HFFc6 (cell line): ENCODE measurements around the gene OR4E2. TPM values are rescaled to one million over a fixed set of nuclear protein-coding genes. Genes with fewer than 3 reads are reported as not detected.
A peak's percentile ranks its signal among the peaks of the same experiment; 100 is the strongest.

Source experiments
- DNase-seq: peaks from one replicate; pipeline ENCODE4 v3.0.0-alpha.2; 2018
- H3K27ac Mint-ChIP-seq: 2 replicates; pipeline ENCODE4 v1.8.0; 2020; ENCODE audit warnings: mild to moderate bottlenecking, mixed read lengths
- H3K27me3 Mint-ChIP-seq: 2 replicates; pipeline ENCODE4 v1.8.0; 2021; ENCODE audit warnings: mild to moderate bottlenecking, moderate library complexity, mixed read lengths; ENCODE audit not compliant: insufficient read depth
- H3K36me3 Mint-ChIP-seq: 2 replicates; pipeline ENCODE4 v1.8.0; 2021; ENCODE audit warnings: low read depth, mixed read lengths
- H3K4me1 Mint-ChIP-seq: 2 replicates; pipeline ENCODE4 v1.8.0; 2020; ENCODE audit warnings: low read depth, mixed read lengths
- H3K4me3 Mint-ChIP-seq: 2 replicates; pipeline ENCODE4 v1.8.0; 2020; ENCODE audit warnings: mild to moderate bottlenecking, moderate library complexity, mixed read lengths
- H3K9me3 Mint-ChIP-seq: 2 replicates; pipeline ENCODE4 v1.8.0; 2020; ENCODE audit warnings: mild to moderate bottlenecking, mixed read lengths
- total RNA-seq, 6 experiments: library from RNA; stranded (reverse); fragmentation: NEBNext Ultra II Directional; extraction: Animal tissue kit (Norgen Biotek cat#: 25700); gene quantifications; 2 replicates in 1 of 6; 3 replicates in 5 of 6; pipeline ENCODE4 v1.2.3, GENCODE V29; 2021
- TF ChIP-seq, protein P1 (sequence below): fragments of 200-600 bp; sonication (generic); IDR thresholded peaks from 2 replicates; pipeline ENCODE4 v1.5.0; 2021; ENCODE audit warnings: antibody characterized with exemption, mild to moderate bottlenecking

The OR4E2 gene
- total RNA-seq, 6 experiments from 2014 or later, result not detected

DNA sequence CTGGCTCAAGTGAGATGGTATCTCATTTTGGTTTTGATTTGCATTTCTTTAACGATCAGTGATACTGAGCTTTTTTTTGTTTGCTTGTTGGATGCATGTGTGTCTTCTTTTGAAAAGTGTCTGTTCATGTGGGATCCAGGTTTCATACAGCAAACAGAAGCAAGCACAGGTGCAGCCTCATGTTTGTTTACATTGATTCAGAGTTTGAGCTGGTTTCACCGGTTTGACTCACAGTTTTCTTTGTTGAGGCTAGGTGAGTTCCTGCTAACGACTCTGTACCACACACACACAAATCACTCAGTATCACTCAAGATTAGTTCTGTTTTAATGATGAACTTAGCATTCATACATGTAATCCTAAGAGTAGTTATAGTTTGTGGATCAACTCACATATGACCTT is 22.6 kb upstream of the OR4E2 start:
- no peak for DNase-seq
- H3K27ac Mint-ChIP-seq, result no peak overlapping the region
- peaks cover 6% of the 10 kb centered on the region for H3K9me3 Mint-ChIP-seq
- no peaks in the 10 kb centered on the region for H3K4me1 Mint-ChIP-seq
- no peak overlapping the region for H3K4me3 Mint-ChIP-seq
- H3K36me3 Mint-ChIP-seq, result no peaks in the 10 kb centered on the region
- peaks cover 3% of the 10 kb centered on the region; the same call in 1 of the 2 replicates for H3K27me3 Mint-ChIP-seq
- TF ChIP-seq, protein P1, sequence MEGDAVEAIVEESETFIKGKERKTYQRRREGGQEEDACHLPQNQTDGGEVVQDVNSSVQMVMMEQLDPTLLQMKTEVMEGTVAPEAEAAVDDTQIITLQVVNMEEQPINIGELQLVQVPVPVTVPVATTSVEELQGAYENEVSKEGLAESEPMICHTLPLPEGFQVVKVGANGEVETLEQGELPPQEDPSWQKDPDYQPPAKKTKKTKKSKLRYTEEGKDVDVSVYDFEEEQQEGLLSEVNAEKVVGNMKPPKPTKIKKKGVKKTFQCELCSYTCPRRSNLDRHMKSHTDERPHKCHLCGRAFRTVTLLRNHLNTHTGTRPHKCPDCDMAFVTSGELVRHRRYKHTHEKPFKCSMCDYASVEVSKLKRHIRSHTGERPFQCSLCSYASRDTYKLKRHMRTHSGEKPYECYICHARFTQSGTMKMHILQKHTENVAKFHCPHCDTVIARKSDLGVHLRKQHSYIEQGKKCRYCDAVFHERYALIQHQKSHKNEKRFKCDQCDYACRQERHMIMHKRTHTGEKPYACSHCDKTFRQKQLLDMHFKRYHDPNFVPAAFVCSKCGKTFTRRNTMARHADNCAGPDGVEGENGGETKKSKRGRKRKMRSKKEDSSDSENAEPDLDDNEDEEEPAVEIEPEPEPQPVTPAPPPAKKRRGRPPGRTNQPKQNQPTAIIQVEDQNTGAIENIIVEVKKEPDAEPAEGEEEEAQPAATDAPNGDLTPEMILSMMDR, result no peak

DNA sequence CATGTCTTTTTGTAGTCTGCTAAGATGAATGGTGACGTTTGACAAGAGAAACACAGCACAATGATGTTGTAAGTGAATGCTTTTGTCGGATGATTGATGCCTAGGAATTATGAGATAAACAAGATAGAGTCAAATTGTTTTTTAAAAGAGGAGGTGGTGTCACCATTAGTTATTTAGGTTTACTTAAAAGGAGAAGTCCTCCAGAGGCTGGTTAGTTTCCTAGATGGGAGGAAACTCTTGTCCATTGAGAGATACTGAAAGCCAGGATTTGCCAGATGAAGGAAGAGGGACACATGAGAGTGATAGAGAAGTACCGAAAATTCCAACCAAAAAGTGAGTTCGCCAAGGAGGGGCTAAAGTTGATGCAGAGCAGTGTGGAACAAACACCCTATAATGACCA is 18.8 kb upstream of the OR4E2 start, which contains the start of gene OR10G2:
Gene OR10G2, minus strand, starts transcription at position 101 of the 400 bp plus-strand sequence. Its CDS starts 98 bp downstream, at position 3.
- H3K27me3 Mint-ChIP-seq, result peaks cover 5% of the 10 kb centered on the region; the same call in 1 of the 2 replicates
- DNase-seq, result no peak
- H3K27ac Mint-ChIP-seq, result no peak within 1 kb of the TSS
- TF ChIP-seq, protein P1, result no peak
- H3K4me1 Mint-ChIP-seq, result no peaks in the 10 kb centered on the region
- H3K36me3 Mint-ChIP-seq, result no peaks in the 10 kb centered on the region
- peaks cover 9% of the 10 kb centered on the region for H3K9me3 Mint-ChIP-seq
- no peak within 1 kb of the TSS for H3K4me3 Mint-ChIP-seq

DNA sequence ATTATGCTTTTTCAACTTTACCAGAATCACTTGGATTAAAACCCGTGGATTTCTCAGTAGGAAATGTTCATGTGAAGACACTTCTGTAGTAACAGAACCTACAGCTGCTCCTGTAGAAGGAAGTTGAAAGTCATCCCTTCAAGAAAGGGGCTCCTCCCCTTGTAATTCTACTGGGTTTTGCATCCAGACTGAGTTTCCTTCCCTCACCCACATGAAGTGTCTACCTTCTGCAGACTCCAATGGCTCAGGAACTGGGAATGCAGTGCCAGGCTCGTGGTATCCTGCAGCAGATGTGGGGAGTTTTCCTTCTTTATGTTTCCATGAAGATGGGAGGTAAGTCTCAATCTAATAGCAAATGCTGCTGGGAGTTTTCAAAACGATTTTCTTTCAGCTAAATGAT is 11.0 kb upstream of the OR4E2 start:
- no peak for DNase-seq
- no peak overlapping the region for H3K27ac Mint-ChIP-seq
- TF ChIP-seq, protein P1, result no peak
- H3K27me3 Mint-ChIP-seq, result peaks cover 2% of the 10 kb centered on the region; the same call in 1 of the 2 replicates
- no peak overlapping the region for H3K4me3 Mint-ChIP-seq
- H3K9me3 Mint-ChIP-seq, result peaks cover 5% of the 10 kb centered on the region; the same call in 1 of the 2 replicates
- no peaks in the 10 kb centered on the region for H3K36me3 Mint-ChIP-seq
- H3K4me1 Mint-ChIP-seq, result no peaks in the 10 kb centered on the region

DNA sequence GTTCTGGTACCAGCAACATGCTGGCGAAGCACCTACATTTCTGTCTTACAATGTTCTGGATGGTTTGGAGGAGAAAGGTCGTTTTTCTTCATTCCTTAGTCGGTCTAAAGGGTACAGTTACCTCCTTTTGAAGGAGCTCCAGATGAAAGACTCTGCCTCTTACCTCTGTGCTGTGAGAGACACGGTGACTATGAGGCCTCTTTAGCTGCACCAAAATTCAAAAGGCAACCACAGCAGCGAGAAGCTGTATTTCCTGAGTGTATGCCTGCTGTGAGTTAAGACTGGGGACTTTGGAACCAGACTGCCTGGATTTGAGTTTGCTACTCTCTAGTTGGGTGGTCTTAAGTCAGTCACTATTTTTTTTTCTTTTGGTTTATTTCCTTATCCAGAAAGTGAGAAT is 10.2 kb upstream of the OR4E2 start:
- Mint-ChIP-seq H3K4me1 (no peaks in the 10 kb centered on the region), H3K4me3 (no peak overlapping the region), H3K27me3 (peaks cover 2% of the 10 kb centered on the region; the same call in 1 of the 2 replicates), H3K27ac (no peak overlapping the region), H3K36me3 (no peaks in the 10 kb centered on the region), H3K9me3 (peaks cover 8% of the 10 kb centered on the region; the same call in 1 of the 2 replicates)
- DNase-seq, result no peak
- TF ChIP-seq, protein P1, result no peak

DNA sequence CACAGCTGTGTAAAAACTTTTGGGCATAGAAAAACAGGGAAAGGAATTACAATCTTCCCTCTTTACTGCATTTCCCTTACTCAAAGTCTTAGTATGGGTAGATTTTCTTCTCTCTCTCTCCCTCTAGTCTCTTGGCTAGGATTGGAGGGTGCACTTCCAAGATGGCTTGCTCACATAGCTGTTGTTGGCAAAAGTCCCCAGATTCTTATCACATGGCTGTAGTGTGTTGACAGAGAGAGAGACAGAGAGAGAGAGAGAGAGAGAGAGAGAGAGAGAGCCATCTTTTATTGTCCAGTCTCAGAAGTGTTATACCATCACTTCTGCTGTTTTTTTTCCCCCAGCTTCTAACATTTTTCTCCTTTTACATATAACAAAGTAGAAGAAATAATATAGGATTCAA is 6.3 kb upstream of the OR4E2 start:
- TF ChIP-seq, protein P1, result no peak
- Mint-ChIP-seq H3K27ac (no peak overlapping the region), H3K27me3 (peaks cover 2% of the 10 kb centered on the region; the same call in 1 of the 2 replicates), H3K36me3 (no peaks in the 10 kb centered on the region), H3K4me1 (no peaks in the 10 kb centered on the region), H3K4me3 (no peak overlapping the region), H3K9me3 (peaks cover 12% of the 10 kb centered on the region)
- peak; percentile 2 for DNase-seq
